GM21515 (cell line): ENCODE measurements around the gene HNRNPUL2.
"Not testable (repeated sequence)": the region's sequence is repeated elsewhere in the genome, so short reads cannot be mapped to it uniquely, and the experiment has no call there.

Source experiments
- ATAC-seq: cut with Tn5 transposase; IDR thresholded peaks from one replicate; pipeline ENCODE4 v1.9.1; 2021; ENCODE audit not compliant: unreplicated experiment

The HNRNPUL2 gene

GRCh38 chr11:62705880-62706849, 21.1 kb downstream of the HNRNPUL2 start:
- ATAC-seq, result peak; percentile 53

- ATAC-seq, result no peak
Measured at GRCh38 chr11:62705413-62705812, 21.8 kb downstream of the HNRNPUL2 start.

- not testable (repeated sequence) for ATAC-seq
Measured at GRCh38 chr11:62703921-62704320, 23.3 kb downstream of the HNRNPUL2 start.

- no peak for ATAC-seq
Measured at GRCh38 chr11:62702246-62702645, 25.0 kb downstream of the HNRNPUL2 start.

- no peak for ATAC-seq
Measured at GRCh38 chr11:62694455-62695167, 32.6 kb downstream of the HNRNPUL2 start.

- ATAC-seq, result not testable (repeated sequence)
Measured at GRCh38 chr11:62693624-62694023, 33.6 kb downstream of the HNRNPUL2 start.

- no peak for ATAC-seq
Measured at GRCh38 chr11:62689421-62690183, 37.7 kb downstream of the HNRNPUL2 start, which contains the start of gene LRRN4CL. Gene LRRN4CL, minus strand, starts transcription at chr11:62689530. Its CDS starts 1,022 bp downstream, at chr11:62688508.

- no peak for ATAC-seq
Measured at GRCh38 chr11:62688491-62688890, 38.8 kb downstream of the HNRNPUL2 start.

- ATAC-seq, result no peak
Measured at GRCh38 chr11:62687508-62688396, 39.5 kb downstream of the HNRNPUL2 start.

- ATAC-seq, result no peak
Measured at GRCh38 chr11:62682518-62682917, 44.7 kb downstream of the HNRNPUL2 start.

GRCh38 chr11:62680825-62681240, 46.4 kb downstream of the HNRNPUL2 start:
- ATAC-seq, result no peak

GRCh38 chr11:62678770-62679696, 48.2 kb downstream of the HNRNPUL2 start, which contains the start of gene UBXN1:
Gene UBXN1, minus strand, starts transcription at chr11:62679073. Its CDS starts 150 bp downstream, at chr11:62678923.
- ATAC-seq, result peak; percentile 65

- ATAC-seq, result no peak
Measured at GRCh38 chr11:62678433-62678769, 48.9 kb downstream of the HNRNPUL2 start.

- no peak for ATAC-seq
Measured at GRCh38 chr11:62677714-62678113, 49.5 kb downstream of the HNRNPUL2 start.

GRCh38 chr11:62677156-62677555, 50.1 kb downstream of the HNRNPUL2 start:
- ATAC-seq, result no peak

- ATAC-seq, result no peak
Measured at GRCh38 chr11:62676698-62677097, 50.6 kb downstream of the HNRNPUL2 start.

- ATAC-seq, result not testable (repeated sequence)
Measured at GRCh38 chr11:62675415-62675814, 51.8 kb downstream of the HNRNPUL2 start.

- ATAC-seq, result no peak
Measured at GRCh38 chr11:62673196-62673525, 54.1 kb downstream of the HNRNPUL2 start.
